Thyroid gland (tissue), 4 donors: ENCODE data around the gene CLN6. TPM values are rescaled to one million over a fixed set of nuclear protein-coding genes. Genes with fewer than 3 reads are reported as not detected.

ENCODE experiments used
- DNase-seq, 2 donors: peaks; one replicate each; pipeline ENCODE4 v3.0.0-alpha.2; 2019
- H3K27ac ChIP-seq, 3 donors: fragments of 200-600 bp; sonication (generic); 1 replicate in 2 of 3; 2 replicates in 1 of 3; pipeline ENCODE4 v1.5.1; 2016 to 2019; ENCODE audit warnings: mild to moderate bottlenecking in 1 of 3, moderate library complexity in 1 of 3
- H3K27me3 ChIP-seq: fragments of 200-600 bp; sonication (generic); one replicate; pipeline ENCODE4 v1.5.1; 2019
- H3K36me3 ChIP-seq, 2 donors: fragments of 200-600 bp; sonication (generic); one replicate each; pipeline ENCODE4 v1.5.1; 2016 to 2019
- H3K4me1 ChIP-seq, 2 donors: fragments of 200-600 bp; sonication (generic); one replicate each; pipeline ENCODE4 v1.5.1; 2017 to 2019
- H3K4me3 ChIP-seq, 3 donors: fragments of 200-600 bp; sonication (generic); replicated peaks in 1 of 3; 1 replicate in 2 of 3; 2 replicates in 1 of 3; pipeline ENCODE4 v1.5.1; 2016; ENCODE audit warnings: mild to moderate bottlenecking in 1 of 3
- H3K9me3 ChIP-seq: fragments of 200-600 bp; sonication (generic); one replicate; pipeline ENCODE4 v1.5.1; 2017
- CTCF ChIP-seq, 6 experiments: fragments of 200-600 bp in 3 of 6; fragments of 450-650 bp in 3 of 6; sonication (generic) in 3 of 6; IDR thresholded peaks; one replicate each; pipeline ENCODE4 v1.5.1; 2016 to 2019; ENCODE audit warnings: antibody characterized with exemption in 6 of 6, mild to moderate bottlenecking in 2 of 6, inconsistent platforms in 1 of 6, moderate library complexity in 1 of 6
- POLR2A ChIP-seq, 2 donors: fragments of 450-650 bp; IDR thresholded peaks; one replicate each; pipeline ENCODE4 v1.6.1; 2017; ENCODE audit warnings: antibody characterized with exemption in 2 of 2, mild to moderate bottlenecking in 2 of 2, moderate library complexity in 1 of 2
- WGBS, 2 donors: methylation state at CpG; one replicate each; pipeline ENCODE4 v1.1.5; 2017; 5-methylcytosine and 5-hydroxymethylcytosine counted together
- intact Hi-C: fragments of 100-400 bp; cut with DNase I; formaldehyde crosslinking; loops from one replicate; pipeline ENCODE4 v1.15.1; 2023
- total RNA-seq, 4 donors: library from RNA; depleted of rRNA; stranded (reverse); fragments of >200 nt; gene quantifications; one replicate each; pipeline ENCODE4 v1.2.3, GENCODE V29; 2016

CLN6 gene
- total RNA-seq, 4 donors from 2014 or later = 24.8 to 34.3 (median 32.4) TPM

- Histone ChIP-seq H3K27ac (no peak overlapping the region), H3K4me3 (no peak overlapping the region), H3K27me3 (no peaks in the 10 kb centered on the region), H3K9me3 (no peaks in the 10 kb centered on the region), H3K4me1 (no peaks in the 10 kb centered on the region), H3K36me3 (no peaks in the 10 kb centered on the region)
- 56% methylated on average over 5 of the region's 5 CpGs for WGBS, 2 donors
- DNase-seq = no peak
- TF ChIP-seq CTCF (IDR thresholded peaks at IDR 0.05) (no peak), POLR2A (IDR thresholded peaks at IDR 0.05) (no peak)
- intact Hi-C loops = no loop called here
These were observed 33.2 kb upstream of the CLN6 start for GRCh38 chr15:68262514-68263356.

GRCh38 chr15:68261980-68262379 is 32.5 kb upstream of the CLN6 start:
- Histone ChIP-seq H3K27ac (no peak overlapping the region), H3K9me3 (no peaks in the 10 kb centered on the region), H3K36me3 (no peaks in the 10 kb centered on the region), H3K27me3 (no peaks in the 10 kb centered on the region), H3K4me1 (peaks cover 0 to 4% of the 10 kb centered on the region in 2 donors), H3K4me3 (no peak overlapping the region)
- TF ChIP-seq POLR2A (IDR thresholded peaks at IDR 0.05) = no peak
- no peak for TF ChIP-seq CTCF (IDR thresholded peaks at IDR 0.05)
- DNase-seq = no peak
- intact Hi-C loops = no loop called here
- 97 to 98% methylated on average over 3 of the region's 3 CpGs for WGBS, 2 donors

- WGBS, 2 donors = 92 to 100% methylated on average over 3 of the region's 3 CpGs
- no peaks in the 10 kb centered on the region for H3K27me3 ChIP-seq
- peaks cover 4 to 5% of the 10 kb centered on the region in 2 donors for H3K4me1 ChIP-seq
- H3K27ac ChIP-seq = no peak overlapping the region
- no peaks in the 10 kb centered on the region for H3K9me3 ChIP-seq
- no peaks in the 10 kb centered on the region for H3K36me3 ChIP-seq
- no peak for TF ChIP-seq POLR2A (IDR thresholded peaks at IDR 0.05)
- no peak for TF ChIP-seq CTCF (IDR thresholded peaks at IDR 0.05)
- H3K4me3 ChIP-seq = no peak overlapping the region
- no peak for DNase-seq
- intact Hi-C loops = no loop called here
These were observed 31.7 kb upstream of the CLN6 start for GRCh38 chr15:68261241-68261640.

GRCh38 chr15:68259883-68260282 is 30.4 kb upstream of the CLN6 start:
- no peak overlapping the region for H3K27ac ChIP-seq

More at GRCh38 chr15:68259883-68260282, 30.4 kb upstream of the CLN6 start:
- no peak overlapping the region for H3K4me3 ChIP-seq
- H3K27me3 ChIP-seq = no peaks in the 10 kb centered on the region
- no peaks in the 10 kb centered on the region for H3K36me3 ChIP-seq
- peaks cover 4 to 8% of the 10 kb centered on the region in 2 donors for H3K4me1 ChIP-seq
- TF ChIP-seq POLR2A (IDR thresholded peaks at IDR 0.05) = no peak
- TF ChIP-seq CTCF (IDR thresholded peaks at IDR 0.05) = no peak
- H3K9me3 ChIP-seq = no peaks in the 10 kb centered on the region
- WGBS, 2 donors = 79 to 83% methylated on average over 2 of the region's 2 CpGs
- intact Hi-C loops = no loop called here
- no peak for DNase-seq
